OCI-LY7 (cell line): ENCODE results near the gene VPS4A. TPM values are rescaled to one million over a fixed set of nuclear protein-coding genes. Genes with fewer than 3 reads are reported as not detected.

ENCODE experiments used
- BruUV-seq: library from RNA; stranded (reverse); fragments of 400-500 nt; replicated peaks from 2 replicates; lab custom pipeline; 2021; lab: Mats Ljungman, UMichigan
- CTCF ChIA-PET: fragments of 300-600 bp; sonication (Branson Sonifier 250); formaldehyde crosslinking; loops from one replicate; lab custom pipeline; 2022; ENCODE audit warnings: antibody characterized with exemption; ENCODE audit not compliant: unreplicated experiment; lab: Charles Lee
- POLR2A ChIA-PET: fragments of 300-600 bp; sonication (Branson Sonifier 250); formaldehyde crosslinking; loops from one replicate; lab custom pipeline; 2022; ENCODE audit warnings: antibody characterized with exemption; lab: Charles Lee
- DNase-seq: peaks from one replicate; pipeline ENCODE4 v3.0.0-alpha.2; 2015; ENCODE audit warnings: low spot score
- H2AFZ ChIP-seq: fragments of 200-600 bp; sonication (generic), shearing (Covaris generic); 2 replicates; pipeline ENCODE4 v1.6.1; 2014; ENCODE audit warnings: mild to moderate bottlenecking, antibody characterized with exemption, low read length, moderate library complexity
- H3K27ac ChIP-seq: fragments of 200-600 bp; sonication (generic); 2 replicates; pipeline ENCODE4 v1.5.1; 2014; ENCODE audit warnings: mixed run types, low read depth, mild to moderate bottlenecking, moderate library complexity, low read length, inconsistent platforms; ENCODE audit not compliant: poor library complexity, severe bottlenecking
- H3K36me3 ChIP-seq: fragments of 200-600 bp; sonication (generic); 2 replicates; pipeline ENCODE4 v1.6.1; 2014; ENCODE audit warnings: mild to moderate bottlenecking, antibody characterized with exemption, low read length, moderate library complexity, mixed read lengths; ENCODE audit not compliant: insufficient read depth
- H3K4me1 ChIP-seq: fragments of 200-600 bp; sonication (generic); 2 replicates; pipeline ENCODE4 v1.5.1; 2014; ENCODE audit warnings: mild to moderate bottlenecking, low read length; ENCODE audit not compliant: insufficient read depth, poor library complexity, severe bottlenecking
- H3K4me2 ChIP-seq: fragments of 200-600 bp; sonication (generic); 2 replicates; pipeline ENCODE4 v1.6.1; 2014; ENCODE audit warnings: mild to moderate bottlenecking, low read length
- H3K4me3 ChIP-seq: fragments of 200-600 bp; sonication (generic); 2 replicates; pipeline ENCODE4 v1.5.1; 2014; ENCODE audit warnings: mild to moderate bottlenecking, low read depth, low read length; ENCODE audit not compliant: poor library complexity, severe bottlenecking
- H3K79me2 ChIP-seq: fragments of 200-600 bp; sonication (generic); 2 replicates; pipeline ENCODE4 v1.6.1; 2016; ENCODE audit warnings: low read depth, mild to moderate bottlenecking, low read length, moderate library complexity, mixed read lengths; ENCODE audit not compliant: insufficient read depth
- H3K9me2 ChIP-seq: fragments of 200-600 bp; sonication (generic); 2 replicates; pipeline ENCODE4 v1.6.1; 2016; ENCODE audit warnings: mild to moderate bottlenecking, low read length, mixed read lengths; ENCODE audit not compliant: insufficient read depth
- H3K9me3 ChIP-seq: fragments of 200-600 bp; sonication (generic); 2 replicates; pipeline ENCODE4 v1.6.1; 2014; ENCODE audit warnings: mild to moderate bottlenecking, mixed run types, low read length, mixed read lengths
- H4K20me1 ChIP-seq: fragments of 200-600 bp; sonication (generic); 2 replicates; pipeline ENCODE4 v1.6.1; 2014; ENCODE audit warnings: mild to moderate bottlenecking, antibody characterized with exemption, low read length, moderate library complexity, mixed read lengths; ENCODE audit not compliant: insufficient read depth
- CTCF ChIP-seq: fragments of 200-600 bp; sonication (generic); conservative IDR thresholded peaks from 2 replicates; pipeline ENCODE4 v1.5.1; 2014; ENCODE audit warnings: mild to moderate bottlenecking, antibody characterized with exemption, low read length, moderate library complexity, mixed read lengths
- EZH2phosphoT487 ChIP-seq: fragments of 200-600 bp; sonication (generic); IDR thresholded peaks from 2 replicates; pipeline ENCODE4 v1.6.1; 2018; ENCODE audit warnings: low read depth, borderline replicate concordance, mild to moderate bottlenecking, mixed run types, antibody characterized with exemption, low read length, moderate library complexity, mixed read lengths
- intact Hi-C: fragments of 100-400 bp; cut with micrococcal nuclease; formaldehyde crosslinking; loops from one replicate; pipeline ENCODE4 v1.10.0; 2022; ENCODE audit not compliant: unreplicated experiment
- total RNA-seq, 2 experiments: library from RNA; depleted of rRNA in 1 of 2; stranded (reverse); fragments of >200 nt in 1 of 2; shearing (Covaris generic) in 1 of 2; gene quantifications; 2 replicates each; pipeline ENCODE4 v1.2.3, GENCODE V29; 2014 to 2022

VPS4A gene
- total RNA-seq, 2 experiments from 2014 or later, result 33.3 to 33.7 TPM

GRCh38 chr16:69371564-69371963 is 60.4 kb downstream of the VPS4A start:
- peaks cover 95% of the 10 kb centered on the region for H3K36me3 ChIP-seq

GRCh38 chr16:69373019-69373418 is 61.9 kb downstream of the VPS4A start:
- Histone ChIP-seq H3K36me3 (peaks cover 92% of the 10 kb centered on the region), H2AFZ (no peak overlapping the region), H3K9me3 (0 out of 2 replicates have a peak, but pooled peaks cover 3% of the 10 kb centered on the region), H4K20me1 (no peaks in the 10 kb centered on the region), H3K4me1 (peaks cover 46% of the 10 kb centered on the region), H3K9me2 (no peaks in the 10 kb centered on the region), H3K79me2 (peaks cover 32% of the 10 kb centered on the region; the same call in 1 of the 2 replicates), H3K4me2 (peak overlapping the region; percentile 60; the same call in 1 of the 2 replicates), H3K4me3 (no peak overlapping the region), H3K27ac (peak overlapping the region; percentile 92)
- CTCF ChIA-PET, result no interaction called here
- POLR2A ChIA-PET, result interaction anchor here (0.6 kb wide), 1 partner anchor 42 kb away, joined by 4 read pairs; no protein-coding TSS in a partner anchor
- TF ChIP-seq CTCF (no peak), EZH2phosphoT487 (no peak)
- BruUV-seq, result no TSS peak
- intact Hi-C loops, result no loop called here
- DNase-seq, result no peak

More at GRCh38 chr16:69371564-69371963, 60.4 kb downstream of the VPS4A start:
- TF ChIP-seq CTCF (no peak), EZH2phosphoT487 (no peak)
- Histone ChIP-seq H3K4me1 (peaks cover 46% of the 10 kb centered on the region), H3K9me3 (0 out of 2 replicates have a peak, but pooled peaks cover 3% of the 10 kb centered on the region), H4K20me1 (no peaks in the 10 kb centered on the region), H3K4me2 (peak overlapping the region; percentile 60), H2AFZ (no peak overlapping the region), H3K79me2 (peaks cover 32% of the 10 kb centered on the region; the same call in 1 of the 2 replicates), H3K27ac (peak overlapping the region; percentile 92), H3K9me2 (no peaks in the 10 kb centered on the region), H3K4me3 (peak overlapping the region; percentile 22)
- ChIA-PET CTCF (no interaction called here), POLR2A (interaction anchor here (0.6 to 1.1 kb wide), 4 partner anchors 9 to 41 kb away, joined by 3 to 4 read pairs (median 4); partner anchors contain the start of genes PDF and TMED6)
- no TSS peak for BruUV-seq
- DNase-seq, result peak; percentile 88
- intact Hi-C loops, result loop anchor here (1.0 kb wide), 1 partner anchor 41 kb away; the partner anchor contains the start of gene PDF

Other genes starting within 250 kb of the VPS4A start
- gene HAS3, start 205.7 kb upstream of the VPS4A start, total RNA-seq (2014; rRNA removed; shearing (Covaris generic)), result 0.09 TPM in 1 of 2 replicates, not detected in the other
- gene HAS3, start 205.7 kb upstream of the VPS4A start, total RNA-seq (2022), result 0.29 and 0.31 TPM in 2 replicates
- gene CHTF8, start 178.8 kb upstream of the VPS4A start, total RNA-seq (2014; rRNA removed; shearing (Covaris generic)), result 54.4 and 58.8 TPM in 2 replicates
- 131 and 151 TPM in 2 replicates for gene CHTF8, start 178.8 kb upstream of the VPS4A start, total RNA-seq (2022)
- gene UTP4, start 178.7 kb upstream of the VPS4A start, total RNA-seq (2014; rRNA removed; shearing (Covaris generic)), result 21.1 and 24.9 TPM in 2 replicates
- gene UTP4, start 178.7 kb upstream of the VPS4A start, total RNA-seq (2022), result 61.9 and 67.3 TPM in 2 replicates
- gene SNTB2, start 124.2 kb upstream of the VPS4A start, total RNA-seq (2014; rRNA removed; shearing (Covaris generic)), result 21.2 and 39.4 TPM in 2 replicates
- gene SNTB2, start 124.2 kb upstream of the VPS4A start, total RNA-seq (2022), result 32.6 and 34.1 TPM in 2 replicates
- 54.8 and 85.4 TPM in 2 replicates for gene PDF, start 19.2 kb downstream of the VPS4A start, total RNA-seq (2014; rRNA removed; shearing (Covaris generic))
- 31.6 and 37.8 TPM in 2 replicates for gene PDF, start 19.2 kb downstream of the VPS4A start, total RNA-seq (2022)
- 39.0 and 60.3 TPM in 2 replicates for gene COG8, start 28.2 kb downstream of the VPS4A start, total RNA-seq (2014; rRNA removed; shearing (Covaris generic))
- 55.9 and 60.9 TPM in 2 replicates for gene COG8, start 28.2 kb downstream of the VPS4A start, total RNA-seq (2022)
- 26.9 and 39.7 TPM in 2 replicates for gene NIP7, start 28.4 kb downstream of the VPS4A start, total RNA-seq (2014; rRNA removed; shearing (Covaris generic))
- gene NIP7, start 28.4 kb downstream of the VPS4A start, total RNA-seq (2022), result 49.1 and 50.7 TPM in 2 replicates
- gene TMED6, start 40.4 kb downstream of the VPS4A start, total RNA-seq (2014; rRNA removed; shearing (Covaris generic)), result 1.7 TPM in 1 of 2 replicates, not detected in the other
- 1.2 and 1.7 TPM in 2 replicates for gene TMED6, start 40.4 kb downstream of the VPS4A start, total RNA-seq (2022)
- 18.8 and 19.8 TPM in 2 replicates for gene TERF2, start 74.7 kb downstream of the VPS4A start, total RNA-seq (2014; rRNA removed; shearing (Covaris generic))
- 63.9 and 81.0 TPM in 2 replicates for gene TERF2, start 74.7 kb downstream of the VPS4A start, total RNA-seq (2022)
- gene CYB5B, start 113.3 kb downstream of the VPS4A start, total RNA-seq (2014; rRNA removed; shearing (Covaris generic)), result 64.9 and 83.0 TPM in 2 replicates
- gene CYB5B, start 113.3 kb downstream of the VPS4A start, total RNA-seq (2022), result 177 and 184 TPM in 2 replicates